Chondrocyte (in vitro differentiated cells): ENCODE data around the gene GALNT1. TPM values are rescaled to one million over a fixed set of nuclear protein-coding genes. Genes with fewer than 3 reads are reported as not detected.

Experiments used
- DNase-seq: peaks from one replicate; pipeline ENCODE4 v3.0.0; 2021; ENCODE audit warnings: mixed read lengths, low spot score
- H3K27ac Mint-ChIP-seq: one replicate; pipeline ENCODE4 v1.8.0; 2021; ENCODE audit warnings: mild to moderate bottlenecking, moderate library complexity, mixed read lengths; ENCODE audit not compliant: unreplicated experiment
- H3K27me3 Mint-ChIP-seq: 2 replicates; pipeline ENCODE4 v1.8.0; 2021; ENCODE audit warnings: low read depth, mixed read lengths
- H3K36me3 Mint-ChIP-seq: 2 replicates; pipeline ENCODE4 v1.8.0; 2021; ENCODE audit warnings: low read depth, mixed read lengths
- H3K4me1 Mint-ChIP-seq: 2 replicates; pipeline ENCODE4 v1.8.0; 2021; ENCODE audit warnings: low read depth, mild to moderate bottlenecking, mixed read lengths
- H3K4me3 Mint-ChIP-seq: one replicate; pipeline ENCODE4 v1.8.0; 2021; ENCODE audit warnings: mild to moderate bottlenecking, moderate library complexity, mixed read lengths; ENCODE audit not compliant: unreplicated experiment
- H3K9me3 Mint-ChIP-seq: 2 replicates; pipeline ENCODE4 v1.8.0; 2021; ENCODE audit warnings: low read depth, mixed read lengths
- total RNA-seq: library from RNA; stranded (reverse); gene quantifications from 3 replicates; pipeline ENCODE4 v1.2.1, GENCODE V29; 2021
- TF ChIP-seq, protein P1 (sequence below): fragments of 200-600 bp; sonication (generic); IDR thresholded peaks from 2 replicates; pipeline ENCODE4 v1.5.0; 2021; ENCODE audit warnings: antibody characterized with exemption, mild to moderate bottlenecking, moderate library complexity

Gene GALNT1
- total RNA-seq, 1 donor from 2014 or later, result 228 TPM

DNA sequence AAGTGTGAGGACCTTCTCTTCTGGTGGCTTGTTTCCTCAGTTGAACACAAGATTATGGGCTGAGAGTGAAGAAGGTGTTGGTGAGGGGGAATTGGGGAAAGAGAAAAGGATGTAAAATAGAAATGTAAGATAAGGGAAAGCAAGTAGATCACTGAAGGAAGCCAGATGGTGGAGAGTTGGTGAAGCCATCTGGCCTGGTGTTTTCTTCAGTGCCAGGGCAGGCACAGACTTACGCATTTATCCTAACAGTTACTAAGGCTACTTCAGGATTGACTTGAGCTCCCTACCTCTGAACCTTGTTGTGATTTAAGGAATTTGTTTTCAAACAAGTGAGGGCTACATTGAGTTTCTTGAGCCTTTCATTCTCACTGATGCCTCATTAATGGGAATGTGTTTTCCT lies 113.8 kb downstream of the GALNT1 start:
- Mint-ChIP-seq H3K9me3 (no peaks in the 10 kb centered on the region), H3K4me1 (no peaks in the 10 kb centered on the region), H3K27me3 (no peaks in the 10 kb centered on the region), H3K27ac (no peak overlapping the region), H3K36me3 (peaks cover 10% of the 10 kb centered on the region), H3K4me3 (no peak overlapping the region)
- no peak for DNase-seq
- TF ChIP-seq, protein P1, sequence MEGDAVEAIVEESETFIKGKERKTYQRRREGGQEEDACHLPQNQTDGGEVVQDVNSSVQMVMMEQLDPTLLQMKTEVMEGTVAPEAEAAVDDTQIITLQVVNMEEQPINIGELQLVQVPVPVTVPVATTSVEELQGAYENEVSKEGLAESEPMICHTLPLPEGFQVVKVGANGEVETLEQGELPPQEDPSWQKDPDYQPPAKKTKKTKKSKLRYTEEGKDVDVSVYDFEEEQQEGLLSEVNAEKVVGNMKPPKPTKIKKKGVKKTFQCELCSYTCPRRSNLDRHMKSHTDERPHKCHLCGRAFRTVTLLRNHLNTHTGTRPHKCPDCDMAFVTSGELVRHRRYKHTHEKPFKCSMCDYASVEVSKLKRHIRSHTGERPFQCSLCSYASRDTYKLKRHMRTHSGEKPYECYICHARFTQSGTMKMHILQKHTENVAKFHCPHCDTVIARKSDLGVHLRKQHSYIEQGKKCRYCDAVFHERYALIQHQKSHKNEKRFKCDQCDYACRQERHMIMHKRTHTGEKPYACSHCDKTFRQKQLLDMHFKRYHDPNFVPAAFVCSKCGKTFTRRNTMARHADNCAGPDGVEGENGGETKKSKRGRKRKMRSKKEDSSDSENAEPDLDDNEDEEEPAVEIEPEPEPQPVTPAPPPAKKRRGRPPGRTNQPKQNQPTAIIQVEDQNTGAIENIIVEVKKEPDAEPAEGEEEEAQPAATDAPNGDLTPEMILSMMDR, result no peak

DNA sequence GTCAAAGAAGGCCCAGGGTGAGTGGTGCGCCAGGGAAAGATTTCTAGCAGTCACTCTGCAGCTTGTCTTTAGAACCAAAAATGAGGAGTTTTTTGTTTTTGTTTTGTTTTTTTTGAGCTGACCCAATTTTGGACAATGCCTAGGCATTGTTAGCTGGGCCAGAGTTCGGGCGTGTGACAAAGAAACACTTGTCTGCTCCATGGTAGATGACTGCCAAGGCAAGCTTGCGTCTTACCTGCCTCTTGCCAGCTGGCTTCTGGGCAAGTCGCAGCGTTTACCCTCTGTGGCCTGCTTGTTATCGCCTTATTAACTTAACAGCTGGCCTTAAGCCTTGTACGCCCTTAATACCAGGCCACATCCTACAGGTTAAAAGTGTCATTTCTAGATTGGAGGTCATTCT lies 114.3 kb downstream of the GALNT1 start:
- no peak for DNase-seq
- TF ChIP-seq, protein P1, result no peak
- Mint-ChIP-seq H3K9me3 (no peaks in the 10 kb centered on the region), H3K4me1 (no peaks in the 10 kb centered on the region), H3K36me3 (peaks cover 10% of the 10 kb centered on the region), H3K4me3 (no peak overlapping the region), H3K27me3 (no peaks in the 10 kb centered on the region), H3K27ac (no peak overlapping the region)

DNA sequence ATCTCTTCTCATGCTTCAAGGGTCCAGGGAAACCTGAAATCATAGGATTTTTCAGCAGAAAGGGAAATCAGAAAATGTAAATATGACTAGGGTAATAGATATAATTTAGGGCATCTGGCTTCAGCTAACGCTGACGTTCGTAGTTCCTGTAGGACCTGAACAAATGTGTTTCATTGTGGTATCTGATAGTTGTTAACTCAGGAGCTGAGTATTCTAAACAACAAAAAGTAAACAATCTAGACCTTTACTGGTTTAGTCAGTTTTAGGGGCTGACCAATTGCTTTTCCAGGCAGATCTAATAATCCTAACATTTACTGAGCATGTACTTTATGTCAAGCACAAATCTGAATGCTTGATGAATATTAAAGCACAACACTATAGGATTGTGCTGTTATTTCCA lies 114.8 kb downstream of the GALNT1 start:
- Mint-ChIP-seq H3K4me1 (no peaks in the 10 kb centered on the region), H3K9me3 (no peaks in the 10 kb centered on the region), H3K36me3 (peaks cover 8% of the 10 kb centered on the region), H3K27ac (no peak overlapping the region), H3K4me3 (no peak overlapping the region), H3K27me3 (no peaks in the 10 kb centered on the region)
- TF ChIP-seq, protein P1, result no peak
- no peak for DNase-seq

DNA sequence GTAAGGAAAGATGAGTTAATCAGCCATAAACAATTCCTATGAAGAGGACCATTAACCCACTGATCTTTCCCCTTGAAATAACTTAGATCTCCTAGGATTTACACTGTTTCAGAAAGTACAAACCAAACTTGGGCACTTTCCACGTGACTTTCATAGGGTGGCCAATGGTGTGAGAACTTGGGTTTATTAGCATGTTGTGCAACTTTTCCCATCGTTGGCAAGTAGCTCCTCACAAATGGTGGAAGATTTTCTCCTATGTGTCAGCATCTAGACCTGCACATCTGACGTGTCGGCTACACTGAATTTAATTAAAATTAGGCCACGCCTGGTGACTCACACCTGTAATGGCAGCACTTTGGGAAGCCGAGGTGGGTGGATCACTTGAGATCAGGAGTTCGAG lies 116.3 kb downstream of the GALNT1 start:
- no peaks in the 10 kb centered on the region for H3K9me3 Mint-ChIP-seq
- no peak for DNase-seq
- H3K27ac Mint-ChIP-seq, result no peak overlapping the region

DNA sequence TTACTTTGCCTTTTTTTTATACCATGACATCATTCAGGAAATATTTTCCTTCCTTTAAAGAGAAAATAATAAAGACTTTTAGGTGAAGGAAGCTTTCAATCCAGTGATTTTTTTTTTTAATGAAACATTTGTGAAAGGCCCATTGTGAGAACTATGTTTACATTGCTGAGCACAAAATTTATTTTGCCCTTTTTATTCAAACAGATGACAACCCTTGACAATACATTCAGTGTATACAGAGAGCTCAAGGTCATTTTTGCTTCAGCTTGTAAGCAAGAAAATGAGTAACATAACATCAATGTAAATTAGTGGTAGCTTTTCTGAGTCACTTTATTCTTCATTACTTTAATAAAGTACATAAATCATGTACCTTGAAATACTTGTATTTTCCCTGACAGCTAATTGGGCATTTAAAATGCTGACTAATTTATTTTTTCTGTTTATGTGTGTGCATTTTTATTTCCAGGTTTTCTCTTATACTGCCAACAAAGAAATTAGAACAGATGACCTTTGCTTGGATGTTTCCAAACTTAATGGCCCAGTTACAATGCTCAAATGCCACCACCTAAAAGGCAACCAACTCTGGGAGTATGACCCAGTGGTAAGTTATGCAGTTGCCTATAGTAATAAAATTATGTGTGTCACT lies 121.6 kb downstream of the GALNT1 start:
- peak overlapping the region; percentile 27 for H3K27ac Mint-ChIP-seq
- DNase-seq, result no peak
- H3K27me3 Mint-ChIP-seq, result no peaks in the 10 kb centered on the region

More for the DNA sequence above, 116.3 kb downstream of the GALNT1 start:
- peaks cover 7% of the 10 kb centered on the region for H3K4me1 Mint-ChIP-seq
- TF ChIP-seq, protein P1, result no peak
- H3K27me3 Mint-ChIP-seq, result no peaks in the 10 kb centered on the region
- H3K36me3 Mint-ChIP-seq, result peaks cover 6% of the 10 kb centered on the region
- no peak overlapping the region for H3K4me3 Mint-ChIP-seq

More for the DNA sequence above, 121.6 kb downstream of the GALNT1 start:
- Mint-ChIP-seq H3K4me3 (no peak overlapping the region), H3K36me3 (peaks cover 14% of the 10 kb centered on the region), H3K9me3 (no peaks in the 10 kb centered on the region), H3K4me1 (peaks cover 21% of the 10 kb centered on the region)
- TF ChIP-seq, protein P1, result no peak
